Body of pancreas (tissue), 4 donors: ENCODE data around the gene TTLL10. TPM values are rescaled to one million over a fixed set of nuclear protein-coding genes. Genes with fewer than 3 reads are reported as not detected.

Experiments used
- ATAC-seq: fragments of 150-250 bp; one replicate; pipeline ENCODE4 v1.9.1; 2016
- DNase-seq, 4 donors: peaks; one replicate each; pipeline ENCODE4 v3.0.0-alpha.2; 2019
- H3K27ac ChIP-seq, 4 donors: fragments of 200-600 bp; sonication (generic); 1 replicate in 3 of 4; 2 replicates in 1 of 4; pipeline versions ENCODE4 v1.5.1 to v1.6.1; 2016 to 2019; ENCODE audit warnings: mild to moderate bottlenecking in 1 of 4, mixed read lengths in 1 of 4, moderate library complexity in 1 of 4
- H3K27me3 ChIP-seq, 2 donors: fragments of 200-600 bp; sonication (generic); one replicate each; pipeline ENCODE4 v1.6.0; 2016; ENCODE audit warnings: mild to moderate bottlenecking in 1 of 2
- H3K36me3 ChIP-seq, 2 donors: fragments of 200-600 bp; sonication (generic); replicated peaks in 1 of 2; 2 replicates each; pipeline ENCODE4 v1.5.1; 2016; ENCODE audit warnings: low read depth in 2 of 2; ENCODE audit not compliant: insufficient read depth in 1 of 2
- H3K4me1 ChIP-seq: fragments of 200-600 bp; sonication (generic); one replicate; pipeline ENCODE4 v1.6.0; 2016
- H3K4me3 ChIP-seq, 2 donors: fragments of 200-600 bp; sonication (generic); 1 replicate in 1 of 2; 2 replicates in 1 of 2; pipeline ENCODE4 v1.5.1; 2016 to 2019
- H3K9me3 ChIP-seq, 3 donors: fragments of 200-600 bp; sonication (generic); 1 replicate in 2 of 3; 2 replicates in 1 of 3; pipeline ENCODE4 v1.5.1; 2016
- CTCF ChIP-seq, 7 experiments: fragments of 450-650 bp in 4 of 7; fragments of 200-600 bp in 3 of 7; sonication (generic) in 3 of 7; IDR thresholded peaks; one replicate each; pipeline ENCODE4 v1.5.1; 2016 to 2019; ENCODE audit warnings: antibody characterized with exemption in 7 of 7
- POLR2A ChIP-seq, 3 donors: fragments of 450-650 bp; IDR thresholded peaks; one replicate each; pipeline ENCODE4 v1.6.1; 2016; ENCODE audit warnings: antibody characterized with exemption in 3 of 3, mild to moderate bottlenecking in 2 of 3
- WGBS, 2 donors: methylation state at CpG; one replicate each; pipeline ENCODE4 v1.1.5; 2017; 5-methylcytosine and 5-hydroxymethylcytosine counted together
- intact Hi-C: fragments of 100-400 bp; cut with DNase I; formaldehyde crosslinking; loops from one replicate; pipeline ENCODE4 v1.15.1; 2023
- total RNA-seq, 2 donors: library from RNA; depleted of rRNA; stranded (reverse); fragments of >200 nt; gene quantifications; one replicate each; pipeline ENCODE4 v1.1.0, GENCODE V29; 2016

TTLL10 gene
- total RNA-seq, 2 donors from 2014 or later = 0.66 to 0.78 TPM

GRCh38 chr1:1232208-1232795, 58.6 kb downstream of the TTLL10 start, which contains the start of gene B3GALT6:
TSS of gene B3GALT6 (plus strand) at chr1:1232237. CDS start at chr1:1232279, 42 bp downstream.
- DNase-seq (no peak), ATAC-seq (no peak)
- Histone ChIP-seq H3K4me1 (peaks cover 34% of the 10 kb centered on the region), H3K27me3 (peaks cover 0 to 5% of the 10 kb centered on the region in 2 donors), H3K9me3 (no peaks in the 10 kb centered on the region), H3K27ac (peak within 1 kb of the TSS; percentile 63 to 96 (median 82)), H3K36me3 (peaks cover 6% of the 10 kb centered on the region in 2 donors), H3K4me3 (peak within 1 kb of the TSS; percentile 67 to 97)
- intact Hi-C loops = no loop called here
- TF ChIP-seq CTCF (IDR thresholded peaks at IDR 0.05) (no peak), POLR2A (IDR thresholded peaks at IDR 0.05) (no peak)
- WGBS, 2 donors = 11% methylated on average over 50 of the region's 100 CpGs; no CpG with 5 or more reads in 1 of the 2 donors

- H3K27ac ChIP-seq = no peak overlapping the region
- H3K9me3 ChIP-seq = no peaks in the 10 kb centered on the region
- no peak for ATAC-seq
- H3K36me3 ChIP-seq = peaks cover 2 to 5% of the 10 kb centered on the region in 2 donors
- intact Hi-C loops = no loop called here
- no peak for TF ChIP-seq POLR2A (IDR thresholded peaks at IDR 0.05)
- no peak for TF ChIP-seq CTCF (IDR thresholded peaks at IDR 0.05)
- H3K27me3 ChIP-seq = peaks cover 0 to 5% of the 10 kb centered on the region in 2 donors
- H3K4me3 ChIP-seq = no peak overlapping the region
- H3K4me1 ChIP-seq = peaks cover 40% of the 10 kb centered on the region
- peak in 1 of 4 donors; percentile 35 for DNase-seq
- 75 to 97% methylated on average over 17 to 83 of the region's 98 CpGs for WGBS, 2 donors
These were observed 59.3 kb downstream of the TTLL10 start for GRCh38 chr1:1232796-1233566.

GRCh38 chr1:1233567-1233892, 59.9 kb downstream of the TTLL10 start:
- TF ChIP-seq CTCF (IDR thresholded peaks at IDR 0.05) = no peak
- no peak for TF ChIP-seq POLR2A (IDR thresholded peaks at IDR 0.05)
- peaks cover 42% of the 10 kb centered on the region for H3K4me1 ChIP-seq
- no peak overlapping the region for H3K4me3 ChIP-seq
- intact Hi-C loops = no loop called here
- no peak for DNase-seq
- no peak overlapping the region for H3K27ac ChIP-seq
- no peak for ATAC-seq
- H3K36me3 ChIP-seq = no peaks in the 10 kb centered on the region
- no peaks in the 10 kb centered on the region for H3K9me3 ChIP-seq
- H3K27me3 ChIP-seq = peaks cover 0 to 5% of the 10 kb centered on the region in 2 donors
- 95 to 97% methylated on average over 15 of the region's 15 CpGs for WGBS, 2 donors

GRCh38 chr1:1234180-1234808, 60.6 kb downstream of the TTLL10 start:
- Histone ChIP-seq H3K4me3 (no peak overlapping the region), H3K9me3 (no peaks in the 10 kb centered on the region), H3K27me3 (peaks cover 0 to 5% of the 10 kb centered on the region in 2 donors), H3K36me3 (no peaks in the 10 kb centered on the region), H3K4me1 (peaks cover 40% of the 10 kb centered on the region), H3K27ac (no peak overlapping the region)
- TF ChIP-seq POLR2A (IDR thresholded peaks at IDR 0.05) = no peak
- no peak for TF ChIP-seq CTCF (IDR thresholded peaks at IDR 0.05)
- 91 to 98% methylated on average over 18 to 28 of the region's 28 CpGs for WGBS, 2 donors
- DNase-seq = no peak
- no peak for ATAC-seq
- intact Hi-C loops = no loop called here
